GM18861 (cell line): Measurements from ENCODE around the gene CLMN.

Source experiments
- ATAC-seq: cut with Tn5 transposase; IDR thresholded peaks from one replicate; pipeline ENCODE4 v1.9.1; 2021; ENCODE audit not compliant: unreplicated experiment

The CLMN gene

GRCh38 chr14:95264271-95264973 lies 55.3 kb downstream of the CLMN start:
- ATAC-seq: no peak

DNA sequence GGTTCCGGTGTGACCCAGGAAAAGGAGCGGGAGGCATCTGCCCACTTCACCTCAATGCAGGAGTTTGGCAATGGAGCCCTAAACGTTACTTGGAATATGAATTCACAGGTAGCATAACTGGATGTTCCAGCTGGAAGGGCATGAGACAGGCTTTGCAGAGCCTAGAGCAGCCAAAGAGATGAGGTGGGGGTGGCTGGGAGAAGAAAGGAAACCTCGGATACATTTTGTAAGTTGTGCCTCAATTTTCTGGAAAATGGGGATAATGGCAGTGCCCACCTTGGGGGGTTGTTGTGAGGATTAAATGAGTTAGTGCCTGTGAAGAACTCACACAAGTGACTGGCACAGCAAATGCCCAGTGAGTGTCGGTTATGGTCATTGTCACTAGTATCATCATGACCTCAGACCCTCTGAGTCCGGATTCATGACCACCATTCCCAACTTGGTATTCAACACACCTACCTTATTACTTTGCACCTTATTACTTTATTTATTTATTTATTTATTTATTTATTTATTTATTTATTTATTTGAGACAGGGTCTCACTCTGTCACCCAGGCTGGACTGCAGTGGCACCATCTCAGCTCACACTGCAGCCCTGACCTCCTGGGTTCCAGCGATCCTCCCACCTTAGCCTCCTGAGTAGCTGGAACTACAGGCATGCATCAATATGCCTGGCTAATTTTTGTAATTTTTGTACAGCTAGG lies 56.0 kb downstream of the CLMN start:
- no peak for ATAC-seq

DNA sequence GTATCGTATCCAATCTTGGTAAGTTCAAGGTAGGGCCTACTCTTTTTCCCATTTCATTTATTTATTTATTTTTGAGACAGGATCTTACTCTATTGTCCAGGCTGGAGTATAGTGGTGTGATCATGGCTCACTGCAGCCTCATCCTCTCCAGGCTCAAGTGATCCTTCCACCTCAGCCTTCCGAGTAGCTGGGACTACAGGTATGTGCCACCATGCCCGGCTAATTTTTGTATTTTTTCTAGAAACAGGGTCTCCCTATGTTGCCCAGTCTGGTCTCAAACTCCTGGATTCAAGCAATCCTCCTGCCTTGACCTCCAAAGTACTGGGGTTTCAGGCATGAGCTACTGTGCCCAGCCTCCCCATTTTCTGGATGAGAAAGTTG lies 57.2 kb downstream of the CLMN start:
- no peak for ATAC-seq

DNA sequence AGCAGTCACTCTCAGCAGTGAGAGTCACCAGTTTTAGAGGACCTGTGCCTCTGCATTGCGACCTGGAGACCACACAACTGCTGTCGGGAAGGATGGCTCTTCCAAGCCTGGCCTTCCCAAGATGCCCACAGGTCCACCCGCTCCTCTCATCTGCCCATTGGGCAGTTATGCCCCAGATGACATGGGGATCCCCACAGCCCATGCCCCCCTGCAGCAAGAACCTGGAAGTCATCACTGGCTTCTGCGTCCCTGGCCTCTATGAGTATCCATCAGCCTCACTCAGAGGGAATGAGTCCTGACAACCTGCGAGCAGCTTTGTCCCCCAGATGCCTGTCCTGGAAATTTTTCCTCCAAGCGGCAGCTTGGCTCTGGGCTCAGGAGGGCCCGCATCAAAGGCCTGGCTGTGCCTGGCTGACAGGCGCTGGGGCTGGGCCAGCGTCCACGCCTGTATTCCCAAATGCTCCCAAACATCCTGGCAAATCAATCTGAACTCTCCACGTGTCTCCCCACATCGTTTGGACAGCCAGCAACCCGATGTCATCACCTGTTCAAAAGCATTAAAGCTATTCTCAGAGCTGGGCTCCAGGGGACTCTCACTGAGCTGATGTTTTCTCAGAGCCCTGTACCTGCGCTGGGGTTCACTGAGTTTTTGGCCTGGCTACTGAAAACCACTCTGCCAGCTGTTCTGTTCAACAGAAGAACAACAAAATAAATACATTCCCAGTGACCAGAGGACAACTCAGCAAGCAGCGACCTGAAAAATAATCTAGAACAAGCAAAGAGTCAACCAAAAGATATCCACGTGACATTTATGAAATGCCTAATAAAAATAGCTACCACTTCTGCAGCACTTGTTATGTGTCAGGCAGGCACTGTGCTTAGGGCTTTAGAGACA lies 57.8 kb downstream of the CLMN start:
- no peak for ATAC-seq

GRCh38 chr14:95260537-95261361 lies 59.0 kb downstream of the CLMN start:
- ATAC-seq: no peak

- ATAC-seq: no peak
Observed at GRCh38 chr14:95258754-95259593, 60.7 kb downstream of the CLMN start.

DNA sequence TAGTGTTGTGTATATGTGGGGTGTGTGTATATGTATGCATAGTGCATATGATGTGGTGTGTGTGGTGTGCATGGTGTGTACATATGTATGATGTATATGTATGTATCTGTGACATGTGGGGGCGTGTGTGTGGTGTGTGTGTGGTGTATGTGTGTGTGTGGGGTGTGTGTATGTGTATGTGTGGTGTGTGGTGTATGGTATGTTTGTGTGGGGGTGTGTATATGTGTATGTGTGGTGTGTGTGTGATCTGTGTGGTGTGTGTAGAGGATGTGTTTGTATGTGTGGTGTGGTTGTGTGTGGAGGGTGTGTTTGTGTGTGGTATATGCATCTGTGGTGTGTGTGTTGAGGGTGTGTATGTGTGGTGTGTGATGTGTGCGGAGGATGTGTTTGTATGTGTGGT lies 61.6 kb downstream of the CLMN start:
- no peak for ATAC-seq

- no peak for ATAC-seq
Observed at GRCh38 chr14:95257521-95257920, 62.2 kb downstream of the CLMN start.

DNA sequence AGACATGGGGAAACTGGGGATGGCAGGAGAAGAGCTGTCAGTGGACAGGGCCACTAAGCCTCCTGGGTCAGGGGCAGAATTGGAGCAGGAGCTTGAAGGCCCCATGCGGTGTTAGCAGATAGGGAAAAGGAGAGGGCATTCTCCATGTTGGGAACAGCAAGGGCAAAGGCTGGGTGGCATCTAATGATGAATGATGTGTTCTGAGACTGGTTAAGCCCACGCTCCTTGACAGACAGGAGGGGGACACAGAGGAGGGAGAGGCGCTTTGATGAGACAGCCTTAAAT lies 63.0 kb downstream of the CLMN start:
- ATAC-seq: no peak

DNA sequence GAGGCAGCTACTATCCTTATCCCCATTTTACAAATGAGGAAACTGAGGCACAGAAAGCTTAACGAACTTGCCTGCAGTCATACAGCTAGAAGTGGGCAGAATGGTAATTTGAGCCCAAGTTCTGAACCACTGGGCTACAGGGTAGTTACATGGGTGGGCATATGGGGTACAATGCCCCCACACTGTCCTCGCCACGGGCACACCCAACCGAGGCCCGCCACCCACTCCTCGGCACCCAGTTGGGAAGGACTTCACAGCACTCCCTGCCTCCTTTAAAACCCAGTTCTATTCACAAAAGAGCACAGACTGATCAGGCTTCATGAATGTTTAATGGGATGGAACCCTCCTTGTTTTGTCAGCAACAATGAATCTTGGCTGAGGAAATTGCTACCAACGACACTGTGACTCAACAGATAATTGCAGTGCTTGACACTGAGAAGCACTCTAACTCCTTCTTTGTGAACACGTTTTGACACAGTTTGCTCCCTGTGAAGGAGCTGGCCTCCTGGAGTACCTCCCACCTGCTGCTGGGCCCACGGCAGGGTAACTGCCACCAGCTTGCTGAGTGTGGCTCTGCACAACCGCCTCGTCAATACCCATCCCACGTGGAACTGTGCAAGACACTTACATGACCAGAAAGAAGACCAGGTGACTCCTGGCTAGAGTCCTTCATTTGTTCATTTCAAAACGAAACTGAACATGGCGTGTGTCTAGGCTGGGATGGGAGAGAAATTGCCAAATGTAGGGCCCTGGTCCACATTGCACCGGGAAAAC lies 63.5 kb downstream of the CLMN start:
- ATAC-seq: no peak

GRCh38 chr14:95255487-95255886 lies 64.2 kb downstream of the CLMN start:
- no peak for ATAC-seq

DNA sequence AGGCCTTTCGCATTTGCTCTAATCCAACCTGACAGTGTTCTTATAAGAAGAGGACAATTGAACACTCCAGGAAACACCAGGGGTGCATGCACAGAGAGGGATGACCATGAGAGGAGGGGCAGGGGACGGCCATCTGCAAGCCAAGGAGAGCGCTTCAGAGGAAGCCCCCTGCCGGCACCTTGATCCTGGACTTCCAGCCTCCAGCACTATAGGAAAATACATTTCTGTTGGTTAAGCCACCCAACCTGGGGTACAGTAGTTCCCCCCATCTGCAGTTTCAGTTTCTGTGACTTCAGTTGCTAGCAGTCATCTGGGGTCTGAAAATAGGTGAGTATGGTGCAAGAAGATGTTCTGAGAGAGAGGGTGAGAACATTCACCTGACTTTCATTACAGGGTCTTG lies 64.7 kb downstream of the CLMN start:
- no peak for ATAC-seq

DNA sequence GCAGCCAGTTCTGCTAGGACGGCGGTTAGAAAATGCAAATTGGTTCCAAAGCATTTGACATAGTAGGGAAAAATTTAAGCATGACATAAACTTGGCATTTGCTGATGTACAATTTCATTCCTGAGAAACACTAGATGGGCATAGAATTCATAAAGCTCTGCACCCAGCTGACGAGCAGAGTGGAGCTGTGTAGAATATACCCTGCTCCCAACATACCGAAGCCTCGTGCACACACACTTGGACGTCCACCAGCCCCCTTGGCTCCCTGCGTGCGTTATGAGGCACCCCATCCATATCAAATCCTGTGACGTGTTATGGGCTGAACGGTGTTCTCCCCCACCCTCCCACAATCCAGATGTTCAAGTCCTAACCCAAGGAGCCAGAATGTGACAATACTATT lies 65.4 kb downstream of the CLMN start:
- no peak for ATAC-seq

- no peak for ATAC-seq
Observed at GRCh38 chr14:95253039-95253630, 66.6 kb downstream of the CLMN start.

GRCh38 chr14:95252219-95252618 lies 67.5 kb downstream of the CLMN start:
- ATAC-seq: no peak

DNA sequence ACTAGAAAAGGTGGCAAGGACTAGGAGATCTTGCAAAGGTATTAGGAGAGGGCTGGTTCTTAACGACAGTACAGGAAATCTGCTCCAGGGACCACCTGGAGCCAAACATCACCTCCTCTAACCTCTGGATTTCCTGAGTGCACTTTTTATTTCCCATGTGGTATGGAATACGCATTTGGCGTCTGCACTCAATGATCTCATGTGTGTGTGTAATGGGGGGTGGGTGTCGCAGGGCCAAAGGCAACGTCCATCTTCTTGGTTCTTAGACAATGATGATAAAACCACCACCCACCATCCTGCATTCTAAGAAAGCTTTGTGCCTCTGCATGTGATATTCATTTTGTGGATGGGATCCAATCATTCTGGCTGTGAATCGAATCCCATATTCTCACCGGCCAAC lies 68.8 kb downstream of the CLMN start:
- ATAC-seq: no peak

GRCh38 chr14:95250140-95250769 lies 69.5 kb downstream of the CLMN start:
- no peak for ATAC-seq

DNA sequence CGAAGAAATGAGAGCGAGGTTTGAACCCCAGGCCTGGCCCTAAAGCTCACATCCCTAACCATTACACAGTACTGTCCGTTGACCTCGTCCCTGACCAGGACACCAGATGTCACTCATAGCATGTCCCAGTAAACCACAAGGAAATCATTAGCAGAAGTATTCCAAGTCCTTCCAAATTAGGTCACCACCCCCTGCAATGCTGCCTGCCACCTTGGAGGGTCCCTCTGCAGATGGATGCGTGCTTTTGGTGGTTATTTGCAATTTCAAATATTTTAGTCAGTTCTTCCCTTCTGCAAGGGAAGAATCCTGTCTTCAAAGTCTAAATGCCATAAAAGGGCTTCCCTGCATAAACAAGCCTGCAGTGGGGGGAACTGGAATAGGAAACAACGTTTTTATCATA lies 71.3 kb downstream of the CLMN start:
- ATAC-seq: no peak

GRCh38 chr14:95246870-95247269 lies 72.8 kb downstream of the CLMN start:
- ATAC-seq: no peak
